8988T (cell line): Measurements from ENCODE around the gene PTPRN2.

Experiments
- DNase-seq: peaks from one replicate; pipeline ENCODE4 v3.0.0; 2011

The PTPRN2 gene

GRCh38 chr7:158576050-158576762 is 11.4 kb downstream of the PTPRN2 start:
- no peak for DNase-seq

GRCh38 chr7:158574308-158575036 is 13.2 kb downstream of the PTPRN2 start:
- DNase-seq = no peak

GRCh38 chr7:158573310-158573709 is 14.3 kb downstream of the PTPRN2 start:
- DNase-seq = no peak

GRCh38 chr7:158572000-158572828 is 15.4 kb downstream of the PTPRN2 start:
- peak; percentile 74 for DNase-seq

- DNase-seq = no peak
Measured at GRCh38 chr7:158570449-158571170, 17.0 kb downstream of the PTPRN2 start.

- DNase-seq = no peak
Measured at GRCh38 chr7:158569858-158570323, 17.7 kb downstream of the PTPRN2 start.

GRCh38 chr7:158568974-158569857 is 18.4 kb downstream of the PTPRN2 start:
- no peak for DNase-seq

- DNase-seq = no peak
Measured at GRCh38 chr7:158567153-158567603, 20.4 kb downstream of the PTPRN2 start.

- no peak for DNase-seq
Measured at GRCh38 chr7:158564663-158565035, 23.0 kb downstream of the PTPRN2 start.

GRCh38 chr7:158563911-158564662 is 23.5 kb downstream of the PTPRN2 start:
- DNase-seq = no peak

- no peak for DNase-seq
Measured at GRCh38 chr7:158563051-158563450, 24.6 kb downstream of the PTPRN2 start.

- no peak for DNase-seq
Measured at GRCh38 chr7:158562517-158562916, 25.1 kb downstream of the PTPRN2 start.

GRCh38 chr7:158561659-158562058 is 26.0 kb downstream of the PTPRN2 start:
- DNase-seq = no peak

GRCh38 chr7:158560386-158560785 is 27.2 kb downstream of the PTPRN2 start:
- no peak for DNase-seq

- DNase-seq = no peak
Measured at GRCh38 chr7:158559356-158559755, 28.3 kb downstream of the PTPRN2 start.

- no peak for DNase-seq
Measured at GRCh38 chr7:158558816-158559215, 28.8 kb downstream of the PTPRN2 start.

- DNase-seq = no peak
Measured at GRCh38 chr7:158557441-158557755, 30.2 kb downstream of the PTPRN2 start.

GRCh38 chr7:158556721-158557440 is 30.7 kb downstream of the PTPRN2 start:
- DNase-seq = no peak

- no peak for DNase-seq
Measured at GRCh38 chr7:158555034-158555520, 32.5 kb downstream of the PTPRN2 start.

- DNase-seq = no peak
Measured at GRCh38 chr7:158550886-158551452, 36.7 kb downstream of the PTPRN2 start.
